Stimulated activated CD4-positive, alpha-beta T cell treated with anti-CD3 and anti-CD28 coated beads, TNF-alpha, amount 100 ng/mL, for 1 hour (primary cell): ENCODE measurements around the gene ELOVL6.
"Not testable (repeated sequence)": the region's sequence is repeated elsewhere in the genome, so short reads cannot be mapped to it uniquely, and the experiment has no call there.

ENCODE experiments used
- DNase-seq, 3 donors: peaks; one replicate each; pipeline ENCODE4 v3.0.0-alpha.2; 2020; ENCODE audit warnings: low read depth in 3 of 3, low spot score in 1 of 3

ELOVL6 gene

DNA sequence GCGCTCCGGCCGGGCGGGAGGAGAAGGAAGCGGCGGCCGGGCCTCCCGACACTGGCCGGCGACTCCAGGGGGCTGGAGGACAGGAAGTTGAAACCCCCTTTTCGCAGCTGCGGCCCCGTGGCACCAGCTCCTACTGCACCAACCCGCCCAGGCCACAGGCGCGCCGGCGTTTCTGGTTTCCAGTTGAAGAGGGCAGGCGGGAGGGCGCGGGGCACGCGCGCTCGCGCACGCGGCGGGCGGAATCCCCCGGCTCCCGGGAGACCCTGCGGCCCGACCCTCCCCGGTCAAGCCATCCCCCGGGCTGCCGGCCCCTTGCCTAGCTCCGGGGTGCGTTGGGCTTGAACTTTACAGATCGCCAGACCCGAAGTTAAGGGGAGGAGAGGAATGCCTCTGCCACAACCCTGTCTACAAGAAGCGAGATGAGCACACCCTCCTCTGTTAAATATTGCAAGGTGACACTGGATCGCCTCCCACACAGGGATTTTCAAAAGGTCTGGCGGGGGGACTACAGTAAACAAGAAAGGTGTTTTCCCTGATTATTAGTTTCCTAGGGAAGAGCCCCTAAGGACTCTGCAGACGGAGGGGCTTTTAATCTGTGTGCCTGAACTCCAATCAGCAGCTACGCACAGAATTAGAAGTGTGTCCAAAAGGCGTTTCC lies 1.4 kb downstream of the ELOVL6 start:
- DNase-seq = peak in 1 of 3 donors; percentile 48

DNA sequence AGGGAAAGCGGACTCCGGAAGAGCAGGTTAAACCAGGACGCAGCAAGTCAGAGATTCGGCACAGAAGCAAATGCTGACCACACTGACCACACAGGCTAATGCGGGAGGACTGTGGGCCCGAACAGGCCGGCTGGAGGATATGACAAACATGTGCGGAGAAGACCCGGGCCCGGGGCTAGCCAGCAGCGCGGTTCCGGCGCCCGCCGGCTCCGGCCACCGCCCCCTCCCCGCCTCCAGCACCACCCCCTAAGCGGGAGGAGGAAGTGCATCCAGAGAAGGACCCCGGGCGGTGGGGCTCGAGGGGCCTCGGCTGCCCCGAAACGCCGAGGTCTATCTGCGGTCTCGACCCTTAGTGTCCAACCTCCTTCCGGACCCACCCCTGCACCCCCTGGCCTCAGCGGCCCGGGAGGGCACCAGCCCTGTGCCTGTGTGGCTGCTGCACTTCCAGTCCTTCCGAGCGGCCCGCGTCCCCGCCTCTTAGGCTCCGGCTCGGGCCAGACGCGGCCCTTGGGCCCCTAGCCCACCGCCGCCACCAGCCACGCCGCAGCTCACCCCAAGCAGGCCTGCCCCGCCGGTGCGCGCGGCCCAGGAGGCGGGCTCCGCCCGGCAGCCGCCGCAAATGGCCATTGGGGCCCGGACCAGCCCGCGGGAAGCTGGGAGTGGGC lies 2.1 kb downstream of the ELOVL6 start:
- DNase-seq = peak in 1 of 3 donors; percentile 30

DNA sequence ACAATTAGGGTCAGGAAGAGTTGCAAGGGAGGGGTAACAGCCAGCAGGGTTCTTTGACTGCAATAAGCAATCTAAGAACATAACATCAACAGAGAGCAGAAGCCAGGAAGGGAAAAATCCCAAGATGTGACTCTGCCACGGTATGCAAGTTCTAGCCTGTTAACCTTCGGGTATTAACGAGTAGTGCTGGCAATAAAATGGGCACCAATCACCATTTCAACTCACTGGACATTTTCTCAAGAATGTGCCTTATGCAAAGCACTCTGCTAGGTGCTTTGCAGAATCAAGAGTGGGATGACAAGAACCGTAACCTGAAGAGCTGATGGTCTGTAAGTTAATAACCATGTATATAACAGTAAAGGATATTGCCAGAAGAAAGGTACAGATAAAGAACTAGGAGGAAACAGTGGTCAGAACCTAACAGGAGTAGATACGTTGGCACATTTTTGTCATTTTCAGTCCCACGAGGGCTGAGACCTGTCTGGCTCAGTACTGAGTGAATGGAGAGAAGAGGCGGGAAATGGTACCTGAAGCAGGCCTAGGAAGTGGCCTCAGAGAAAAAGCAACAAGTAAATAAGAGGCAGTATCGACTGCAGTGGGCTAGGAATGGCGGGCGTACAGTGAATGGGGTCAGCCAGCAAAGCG lies 2.7 kb downstream of the ELOVL6 start:
- DNase-seq = no peak

DNA sequence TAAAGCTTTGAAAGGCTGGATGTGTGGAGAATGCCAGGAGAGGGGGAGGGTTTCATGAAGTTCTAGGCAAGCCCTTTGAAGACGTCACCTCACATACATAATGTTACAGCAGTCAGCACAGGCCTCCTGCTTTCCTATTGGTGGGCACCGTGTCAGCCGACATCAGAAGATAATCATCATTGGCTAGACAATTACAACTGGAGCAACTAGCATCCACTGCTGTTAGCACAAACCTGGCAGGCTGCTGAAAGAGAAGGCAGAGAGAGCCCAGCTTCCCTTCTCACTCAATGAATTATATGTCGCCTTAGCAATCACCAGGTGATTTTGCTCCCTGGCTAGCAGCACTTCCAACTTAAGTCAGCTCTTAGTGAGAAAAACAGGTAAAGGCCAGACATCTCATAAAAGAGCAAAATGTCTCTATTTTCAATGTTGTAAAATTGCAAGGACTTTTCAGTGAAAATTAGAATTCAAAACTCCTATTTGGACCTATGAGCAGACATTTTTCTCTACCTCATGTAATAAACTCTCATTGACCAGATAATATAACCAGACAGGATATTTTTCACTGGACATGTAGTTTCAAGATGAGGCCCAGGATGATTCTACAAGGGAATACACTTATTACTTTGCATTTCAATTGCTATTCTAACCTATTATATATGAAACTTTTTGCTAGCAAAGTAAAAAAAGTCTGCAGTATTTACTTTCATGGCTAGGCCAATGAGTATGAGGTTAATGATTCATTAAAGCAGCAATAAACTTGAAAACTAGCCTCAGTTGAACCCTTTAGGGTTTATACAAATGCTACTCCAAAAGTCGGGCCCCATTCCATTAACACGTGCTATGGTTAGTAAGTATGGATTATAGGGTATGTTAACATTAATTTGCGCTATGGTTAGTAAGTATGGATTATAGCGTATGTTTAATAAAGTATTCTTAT lies 4.3 kb downstream of the ELOVL6 start:
- DNase-seq = peak; percentile 27 to 43 (median 36)

DNA sequence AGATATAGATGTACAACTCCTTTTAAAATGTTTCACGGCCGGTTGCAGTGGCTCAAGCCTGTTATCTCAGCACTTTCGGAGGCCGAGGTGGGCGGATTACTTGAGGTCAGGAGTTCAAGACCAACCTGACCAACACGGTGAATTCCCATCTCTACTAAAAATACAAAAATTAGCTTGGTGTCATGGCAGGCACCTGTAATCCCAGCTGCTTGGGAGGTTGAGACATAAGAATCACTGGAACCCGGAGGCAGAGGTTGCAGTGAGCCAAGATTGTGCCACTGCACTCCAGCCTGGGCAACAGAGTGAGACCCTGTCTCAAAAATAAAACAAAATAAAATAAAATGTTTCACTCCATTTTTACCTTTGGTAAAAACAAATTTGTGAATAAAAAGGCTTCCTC lies 5.1 kb downstream of the ELOVL6 start:
- not testable (repeated sequence) for DNase-seq

DNA sequence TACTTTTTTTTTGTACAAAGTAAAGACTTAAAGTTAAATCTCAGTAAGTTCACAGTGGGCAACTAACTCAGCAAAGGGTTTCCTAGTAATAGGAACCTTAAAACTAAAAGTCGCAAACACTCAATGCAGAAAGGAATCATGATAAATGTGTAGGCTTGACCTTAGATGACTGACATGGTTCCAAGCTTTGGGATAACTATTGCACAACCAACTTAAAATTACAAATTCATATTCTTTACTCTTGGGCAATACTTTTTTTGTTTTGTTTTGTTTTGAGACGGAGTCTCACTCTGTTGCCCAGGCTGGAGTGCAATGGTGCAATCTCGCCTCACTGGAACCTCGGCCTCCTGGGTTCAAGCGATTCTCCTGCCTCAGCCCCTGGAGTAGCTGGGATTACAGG lies 8.2 kb downstream of the ELOVL6 start:
- DNase-seq = no peak

DNA sequence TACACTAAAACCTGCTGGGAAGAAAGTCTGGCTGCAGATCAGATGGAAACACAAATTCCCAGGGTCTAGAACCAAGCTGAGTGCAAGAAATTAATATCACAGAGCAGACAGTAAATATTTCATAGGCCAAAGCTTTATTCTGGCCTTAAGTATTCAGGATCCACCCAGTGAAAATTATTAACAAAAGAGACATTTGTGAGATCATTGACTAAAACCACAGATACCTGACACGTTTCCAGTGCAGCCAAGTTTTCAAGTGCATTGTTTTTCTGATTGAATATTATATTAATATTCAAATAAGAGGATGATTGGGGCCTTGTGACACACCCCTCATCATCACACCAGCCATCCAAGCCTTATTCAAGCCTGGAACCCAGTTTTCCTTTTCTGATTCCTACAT lies 10.3 kb downstream of the ELOVL6 start:
- DNase-seq = no peak

DNA sequence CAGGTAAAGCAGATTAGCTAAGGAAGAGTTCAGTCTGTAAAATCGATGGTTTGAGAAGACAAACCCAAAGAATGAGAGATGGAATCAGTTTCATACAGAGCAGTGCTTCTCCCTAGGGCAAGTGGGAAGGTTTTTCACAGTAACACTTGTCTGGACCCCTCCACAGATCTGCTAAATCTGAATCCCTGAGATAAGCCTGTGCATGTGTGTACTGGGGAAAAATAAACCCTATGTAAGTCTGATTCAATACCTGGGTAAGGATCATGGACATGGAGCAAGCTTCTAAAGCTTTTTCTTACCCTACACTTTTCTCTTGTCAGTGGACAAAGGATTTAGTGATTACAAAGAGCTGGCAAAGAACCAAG lies 13.6 kb downstream of the ELOVL6 start:
- no peak for DNase-seq

DNA sequence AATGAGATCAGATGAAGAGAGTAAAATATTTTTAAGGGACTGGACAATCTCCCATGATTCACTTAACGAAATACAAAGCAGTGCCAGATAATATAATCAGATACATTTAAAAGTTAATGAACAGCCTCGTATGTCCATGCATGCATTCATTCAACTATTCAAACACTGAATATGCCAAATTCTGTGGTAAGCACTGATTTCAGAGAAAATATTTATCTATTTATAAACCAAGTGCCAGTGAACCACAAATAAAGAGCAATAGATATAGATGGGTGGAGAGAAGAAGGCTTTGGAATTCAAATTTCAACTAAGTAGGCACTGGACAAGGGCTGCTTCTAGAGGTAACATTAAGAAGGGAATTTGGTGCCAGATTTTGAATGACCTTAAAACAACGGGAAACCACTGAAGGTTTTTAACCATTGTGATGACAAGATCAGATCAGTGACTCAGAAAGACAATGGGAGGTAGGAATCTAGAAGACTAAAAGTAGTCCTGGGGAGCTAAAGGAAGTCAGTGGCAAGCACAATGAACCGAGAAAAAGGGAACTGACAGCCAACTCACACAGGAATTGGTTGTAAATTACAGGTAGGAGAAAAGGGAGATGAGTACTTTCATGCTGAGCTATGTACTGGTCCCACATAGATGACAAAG lies 14.2 kb downstream of the ELOVL6 start:
- DNase-seq = no peak

DNA sequence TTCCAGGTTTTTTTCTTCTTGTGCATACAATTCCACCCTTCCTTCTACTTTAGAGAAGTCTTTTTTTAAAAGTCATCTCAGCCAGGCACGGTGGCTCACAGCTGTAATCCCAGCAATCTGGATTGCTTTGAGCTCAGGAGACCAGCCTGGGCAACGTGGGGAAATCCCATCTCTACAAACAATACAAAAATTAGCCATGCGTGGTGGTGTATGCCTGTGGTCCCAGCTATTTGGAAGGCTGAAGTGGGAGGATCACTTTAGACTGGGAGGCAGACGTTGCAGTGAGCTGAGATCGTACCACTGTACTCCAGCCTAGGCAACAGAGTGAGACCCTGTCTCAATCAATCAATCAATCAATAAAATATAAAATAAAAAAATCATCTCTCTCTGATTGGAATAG lies 14.8 kb downstream of the ELOVL6 start:
- no peak for DNase-seq

DNA sequence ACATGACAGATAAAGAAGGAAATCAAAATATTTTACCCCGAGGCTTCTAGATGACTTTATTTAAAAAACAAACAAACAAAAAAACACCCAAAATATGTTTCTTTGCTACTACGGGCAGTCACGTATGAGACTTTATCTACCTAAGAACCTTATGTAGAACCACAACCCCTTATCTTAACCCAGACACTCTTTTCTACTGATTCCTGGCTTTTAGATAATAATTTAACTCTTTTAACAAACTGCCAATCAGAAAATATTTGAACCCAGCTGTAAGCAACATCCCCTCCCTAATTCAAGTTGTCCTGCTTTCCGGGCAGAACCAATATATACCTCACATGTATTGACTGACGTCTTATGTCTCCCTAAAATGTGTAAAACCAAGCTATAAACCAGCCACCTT lies 15.4 kb downstream of the ELOVL6 start:
- DNase-seq = no peak

DNA sequence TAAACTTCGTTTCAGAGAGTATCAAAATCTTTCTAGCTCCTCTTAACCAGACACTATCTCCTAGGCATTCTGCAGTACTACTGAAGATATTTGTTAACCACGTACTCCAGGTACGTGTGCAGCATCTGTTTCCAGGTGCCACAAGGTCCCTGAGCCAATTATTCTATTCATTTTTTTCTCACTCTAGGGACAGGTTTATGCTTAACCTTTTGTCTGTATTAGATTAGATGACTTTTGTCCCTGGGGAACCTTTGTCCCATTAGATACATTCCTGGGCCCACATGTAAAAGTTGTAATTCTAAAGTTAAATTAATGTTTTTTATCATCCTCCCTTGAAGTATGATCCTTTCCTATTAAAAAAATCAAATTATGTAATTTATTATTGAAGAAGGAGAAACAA lies 16.5 kb downstream of the ELOVL6 start:
- DNase-seq = no peak

DNA sequence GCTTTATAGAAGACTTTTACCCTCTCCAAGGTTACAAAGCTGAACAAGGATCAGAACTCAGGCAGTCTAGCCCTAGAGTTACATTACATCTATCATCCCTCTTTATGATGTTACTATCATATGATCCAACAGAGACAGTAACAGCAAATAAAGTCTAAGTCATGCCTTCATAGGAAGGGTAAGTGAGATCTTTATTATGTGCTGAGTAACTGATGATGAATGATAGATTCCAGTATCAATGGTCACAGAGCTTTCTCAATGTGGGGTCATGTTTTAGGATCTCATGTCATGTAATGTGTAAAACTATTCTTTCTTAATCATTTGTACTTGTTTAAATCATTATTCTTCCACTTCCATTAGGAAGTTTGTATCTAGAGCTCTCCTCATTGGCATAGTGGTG lies 22.8 kb downstream of the ELOVL6 start:
- DNase-seq = no peak

DNA sequence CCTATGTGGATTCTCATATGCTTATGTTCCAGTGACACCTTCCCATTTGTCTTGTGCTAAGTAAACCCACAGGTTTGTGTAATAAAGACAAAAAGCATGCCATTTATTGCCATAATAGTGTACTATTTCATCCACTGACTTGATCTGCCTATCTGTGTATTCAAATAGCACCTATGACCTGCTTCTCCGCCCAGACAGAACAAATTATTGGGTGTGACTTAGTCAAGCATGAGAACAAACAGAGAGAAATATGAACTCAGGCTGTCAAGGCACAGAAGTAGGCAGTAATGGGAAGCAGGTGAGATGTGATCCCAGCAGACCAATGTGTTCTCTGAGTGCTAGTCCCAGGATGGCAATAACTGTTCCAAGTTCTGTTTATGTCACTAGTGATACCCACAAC lies 25.4 kb downstream of the ELOVL6 start:
- no peak for DNase-seq

DNA sequence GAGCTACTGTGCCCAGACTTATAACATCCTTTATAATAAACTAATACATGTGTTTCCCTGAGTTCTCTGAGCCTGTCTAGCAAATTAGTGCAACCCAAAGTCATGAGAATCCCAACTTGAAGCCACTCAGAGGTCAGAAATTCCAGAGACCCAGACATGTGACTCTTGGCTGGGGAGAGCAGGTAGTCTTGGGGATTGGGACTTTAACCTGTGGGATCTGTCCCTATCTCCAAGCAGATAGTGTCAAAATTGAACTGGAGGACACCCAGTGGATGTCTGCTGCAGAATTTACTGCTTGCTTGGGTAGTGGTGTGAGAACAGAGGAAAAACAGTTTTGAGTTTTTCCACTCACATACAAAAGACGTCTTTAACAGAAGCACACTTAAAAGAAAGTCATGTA lies 26.4 kb downstream of the ELOVL6 start:
- no peak for DNase-seq

DNA sequence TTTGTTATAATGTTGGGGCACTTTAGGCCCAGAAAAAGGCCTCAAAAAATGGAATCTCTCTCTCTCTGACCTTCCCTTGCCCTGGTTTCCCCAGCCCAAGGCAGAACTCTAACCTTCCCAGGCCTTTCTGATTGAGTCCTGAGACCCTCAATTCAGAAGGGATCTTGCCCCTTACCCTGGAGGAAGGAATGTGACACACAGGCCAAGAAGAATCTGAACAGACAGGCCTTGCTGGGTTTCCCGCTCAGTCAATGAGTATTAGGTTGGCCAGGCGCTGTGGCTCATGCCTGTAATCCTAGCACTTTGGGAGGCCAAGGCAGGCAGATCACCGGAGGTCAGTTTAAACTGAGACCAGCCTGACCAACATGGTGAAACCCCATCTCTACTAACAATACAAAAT lies 27.6 kb downstream of the ELOVL6 start:
- DNase-seq = no peak

DNA sequence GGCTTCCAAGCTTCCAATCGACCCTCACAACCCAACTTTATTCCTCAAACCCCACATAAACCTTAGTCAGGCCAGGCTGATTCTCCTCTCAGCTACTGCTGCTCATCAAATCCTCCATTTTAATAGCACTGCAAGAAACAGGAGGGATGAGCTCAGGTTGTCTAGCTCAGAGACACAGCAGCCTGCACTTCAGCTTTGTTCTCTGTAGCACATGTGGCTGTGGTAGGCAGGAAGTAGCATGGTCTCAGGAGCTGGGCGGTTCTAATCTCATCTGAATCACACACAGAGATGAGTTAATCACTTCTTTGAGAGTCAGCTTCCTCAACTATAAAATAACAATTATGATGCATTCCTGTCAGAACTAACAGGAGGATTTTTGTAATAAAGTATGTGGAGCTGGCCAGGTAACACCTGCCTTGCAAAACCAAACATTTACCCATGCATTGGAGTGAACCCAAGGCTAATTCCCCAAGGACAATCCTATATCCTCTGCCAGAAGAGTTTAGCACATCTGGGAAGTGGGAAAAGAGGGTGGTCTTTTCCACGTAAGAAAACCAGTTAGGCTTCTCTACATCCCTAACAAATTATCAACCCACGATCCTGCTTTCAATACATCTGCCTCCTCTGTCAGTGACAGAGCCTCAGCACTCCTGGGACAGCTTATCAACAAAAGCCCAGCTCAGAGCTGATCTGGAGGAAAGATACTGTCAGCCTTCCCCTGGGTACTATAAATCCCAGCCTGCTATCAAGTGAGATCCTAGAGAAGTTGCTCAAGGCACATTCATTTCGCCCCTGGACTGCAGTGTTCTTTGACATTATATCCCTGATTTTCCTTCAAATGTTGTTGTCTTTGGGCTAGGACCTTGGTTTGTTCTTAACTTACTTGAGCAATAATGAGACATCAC lies 32.8 kb downstream of the ELOVL6 start:
- peak; percentile 14 to 23 (median 22) for DNase-seq

DNA sequence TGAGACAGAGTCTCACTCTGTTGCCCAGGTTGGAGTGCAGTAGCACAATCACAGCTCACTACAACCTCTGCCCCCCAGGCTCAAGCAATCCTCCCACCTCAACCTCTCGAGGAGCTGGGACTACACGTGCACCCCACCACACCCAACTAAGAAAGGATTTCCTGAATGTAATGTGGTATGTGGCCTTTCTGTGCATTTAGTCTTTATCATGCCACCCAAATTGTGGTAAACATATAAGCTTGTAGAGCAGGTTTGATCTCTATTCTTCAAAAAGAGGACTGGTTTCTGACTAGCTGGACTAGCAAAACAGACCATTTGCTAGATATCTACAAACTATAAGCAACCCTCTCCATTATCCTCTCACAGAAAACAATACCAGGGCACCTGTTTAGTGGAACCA lies 33.6 kb downstream of the ELOVL6 start:
- no peak for DNase-seq

DNA sequence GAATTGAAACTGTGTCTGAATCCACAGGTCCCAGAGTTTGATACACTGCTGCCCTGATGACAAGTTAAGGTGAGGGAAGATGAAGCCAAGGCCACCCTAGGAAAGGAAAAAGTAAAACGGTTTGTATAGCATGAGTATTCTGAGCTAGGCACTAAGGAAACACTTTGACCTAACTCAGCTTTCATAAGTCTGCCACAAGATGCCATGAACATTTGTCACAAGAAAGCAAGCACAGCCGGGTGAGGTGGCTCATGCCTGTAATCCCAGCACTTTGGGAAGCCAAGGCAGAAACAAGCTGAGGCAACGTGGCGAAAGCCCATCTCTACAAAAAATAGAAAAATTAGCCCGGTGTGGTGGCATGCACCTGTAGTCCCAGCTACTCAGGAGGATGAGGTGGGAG lies 34.2 kb downstream of the ELOVL6 start:
- no peak for DNase-seq
